Nephron progenitor cell (in vitro differentiated cells): ENCODE measurements around the gene ZNF552.

ENCODE experiments used
- DNase-seq: peaks from one replicate; pipeline ENCODE4 v3.0.0; 2021
- H3K27ac Mint-ChIP-seq: 2 replicates; pipeline ENCODE4 v1.8.0; 2021; ENCODE audit warnings: mild to moderate bottlenecking, moderate library complexity, mixed read lengths
- H3K27me3 Mint-ChIP-seq: 2 replicates; pipeline ENCODE4 v1.8.0; 2021; ENCODE audit warnings: mild to moderate bottlenecking, low read depth, mixed read lengths; ENCODE audit not compliant: poor library complexity
- H3K36me3 Mint-ChIP-seq: 2 replicates; pipeline ENCODE4 v1.8.0; 2021; ENCODE audit warnings: low read depth, mixed read lengths
- H3K4me1 Mint-ChIP-seq: 2 replicates; pipeline ENCODE4 v1.8.0; 2021; ENCODE audit warnings: mixed read lengths
- H3K4me3 Mint-ChIP-seq: 2 replicates; pipeline ENCODE4 v1.8.0; 2021; ENCODE audit warnings: mild to moderate bottlenecking, moderate library complexity, mixed read lengths
- H3K9me3 Mint-ChIP-seq: 2 replicates; pipeline ENCODE4 v1.8.0; 2021; ENCODE audit warnings: mild to moderate bottlenecking, moderate library complexity, mixed read lengths
- CTCF ChIP-seq: fragments of 200-600 bp; sonication (generic); IDR thresholded peaks from 2 replicates; pipeline ENCODE4 v1.5.0; 2021; ENCODE audit warnings: antibody characterized with exemption

Gene ZNF552

DNA sequence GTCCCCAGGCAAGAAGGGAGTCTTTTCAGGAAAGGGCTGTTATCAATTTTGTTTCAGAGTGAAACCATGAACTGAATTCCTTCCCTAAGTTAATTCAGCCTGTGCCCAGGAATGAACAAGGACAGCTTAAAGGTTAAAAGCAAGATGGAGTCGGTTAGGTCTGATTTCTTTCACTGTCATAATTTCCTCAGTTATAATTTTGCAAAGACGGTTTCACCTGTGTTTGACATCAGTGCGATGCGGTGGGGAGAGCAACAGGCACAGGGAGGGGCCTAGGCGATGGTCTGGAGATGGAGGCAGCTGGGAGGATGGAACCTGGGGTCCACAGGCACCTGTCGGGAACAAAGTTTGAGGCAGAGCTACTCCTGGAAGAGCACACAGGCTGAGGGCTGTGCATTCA lies 5.9 kb upstream of the ZNF552 start:
- no peaks in the 10 kb centered on the region for H3K9me3 Mint-ChIP-seq
- H3K36me3 Mint-ChIP-seq: peaks cover 31% of the 10 kb centered on the region
- TF ChIP-seq CTCF: no peak
- H3K27ac Mint-ChIP-seq: no peak overlapping the region
- no peak for DNase-seq
- peaks cover 73% of the 10 kb centered on the region for H3K4me1 Mint-ChIP-seq
- H3K4me3 Mint-ChIP-seq: peak overlapping the region; percentile 94
- no peaks in the 10 kb centered on the region for H3K27me3 Mint-ChIP-seq

DNA sequence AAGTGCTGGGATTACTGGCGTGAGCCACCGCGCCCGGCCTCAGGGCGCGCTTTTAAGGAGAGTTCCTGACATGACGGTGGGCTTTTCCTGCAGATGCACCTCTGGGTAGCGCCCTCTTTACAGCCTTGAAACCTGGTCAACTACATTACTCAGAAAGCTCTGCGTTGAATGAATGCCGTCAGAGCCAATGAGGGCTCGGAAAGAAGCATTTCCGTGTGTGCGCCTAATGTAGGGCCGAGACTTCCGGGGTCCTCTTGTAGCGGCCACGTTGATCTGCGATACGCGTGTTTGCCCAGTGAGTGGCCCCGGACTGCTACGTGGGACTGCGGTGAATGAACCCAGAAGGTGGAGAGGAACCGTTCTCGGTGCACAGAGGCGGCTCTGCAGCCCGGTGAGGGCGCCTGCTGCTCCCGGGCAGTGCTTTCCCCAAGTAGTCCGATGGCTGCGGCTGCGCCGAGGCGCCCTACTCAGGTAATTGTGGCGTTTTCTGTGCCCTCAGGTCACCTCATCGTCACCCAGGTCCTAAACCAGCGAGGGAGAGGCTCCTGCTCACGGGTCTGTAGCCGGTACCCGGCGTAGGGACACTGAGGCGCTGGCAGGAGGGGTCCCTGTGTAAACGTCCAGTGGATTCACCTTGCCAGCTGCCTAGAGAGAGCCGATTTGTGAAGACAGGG lies 4.9 kb upstream of the ZNF552 start:
- peaks cover 82% of the 10 kb centered on the region for H3K4me1 Mint-ChIP-seq
- DNase-seq: peak; percentile 68

GRCh38 chr19:57818378-57818777 lies 3.7 kb upstream of the ZNF552 start:
- DNase-seq: no peak
- Mint-ChIP-seq H3K27ac (peak overlapping the region; percentile 72), H3K27me3 (peaks cover 3% of the 10 kb centered on the region), H3K4me1 (peaks cover 82% of the 10 kb centered on the region), H3K4me3 (peak overlapping the region; percentile 94), H3K9me3 (no peaks in the 10 kb centered on the region), H3K36me3 (peaks cover 24% of the 10 kb centered on the region)
- TF ChIP-seq CTCF: no peak

More for the DNA sequence above, 4.9 kb upstream of the ZNF552 start:
- H3K36me3 Mint-ChIP-seq: peaks cover 29% of the 10 kb centered on the region
- H3K9me3 Mint-ChIP-seq: no peaks in the 10 kb centered on the region
- no peak for TF ChIP-seq CTCF
- peaks cover 3% of the 10 kb centered on the region for H3K27me3 Mint-ChIP-seq
- H3K4me3 Mint-ChIP-seq: peak overlapping the region; percentile 94
- H3K27ac Mint-ChIP-seq: peak overlapping the region; percentile 55

GRCh38 chr19:57817976-57818375 lies 3.3 kb upstream of the ZNF552 start:
- TF ChIP-seq CTCF: no peak
- no peaks in the 10 kb centered on the region for H3K9me3 Mint-ChIP-seq
- peak overlapping the region; percentile 94 for H3K4me3 Mint-ChIP-seq
- peaks cover 3% of the 10 kb centered on the region for H3K27me3 Mint-ChIP-seq
- peaks cover 82% of the 10 kb centered on the region for H3K4me1 Mint-ChIP-seq
- H3K36me3 Mint-ChIP-seq: peaks cover 22% of the 10 kb centered on the region
- peak overlapping the region; percentile 72 for H3K27ac Mint-ChIP-seq
- DNase-seq: no peak

DNA sequence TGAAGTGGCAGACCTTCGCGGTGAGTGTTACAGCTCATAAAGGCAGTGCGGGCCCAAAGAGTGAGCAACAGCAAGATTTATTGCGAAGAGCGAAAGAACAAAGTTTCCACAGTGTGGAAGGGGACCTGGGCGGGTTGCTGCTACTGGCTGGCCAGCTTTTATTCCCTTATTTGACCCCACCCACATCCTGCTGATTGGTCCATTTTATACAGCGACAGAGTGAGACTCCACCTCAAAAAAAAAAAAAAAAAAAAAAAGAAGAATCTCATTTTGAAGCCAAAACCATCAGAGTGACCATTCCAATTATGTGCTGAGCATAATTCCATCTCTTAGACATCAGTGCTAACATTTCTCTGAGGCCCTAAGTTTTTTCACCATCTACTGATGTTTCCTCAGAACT lies 1.9 kb upstream of the ZNF552 start:
- Mint-ChIP-seq H3K9me3 (no peaks in the 10 kb centered on the region), H3K4me1 (peaks cover 78% of the 10 kb centered on the region), H3K4me3 (no peak overlapping the region), H3K27me3 (peaks cover 3% of the 10 kb centered on the region), H3K36me3 (peaks cover 22% of the 10 kb centered on the region), H3K27ac (peak overlapping the region; percentile 13)
- DNase-seq: no peak
- TF ChIP-seq CTCF: no peak
